ENCODE results near the gene EGFL6.
"Not testable (repeated sequence)": the region's sequence is repeated elsewhere in the genome, so short reads cannot be mapped to it uniquely, and the experiment has no call there.

The EGFL6 gene

DNA sequence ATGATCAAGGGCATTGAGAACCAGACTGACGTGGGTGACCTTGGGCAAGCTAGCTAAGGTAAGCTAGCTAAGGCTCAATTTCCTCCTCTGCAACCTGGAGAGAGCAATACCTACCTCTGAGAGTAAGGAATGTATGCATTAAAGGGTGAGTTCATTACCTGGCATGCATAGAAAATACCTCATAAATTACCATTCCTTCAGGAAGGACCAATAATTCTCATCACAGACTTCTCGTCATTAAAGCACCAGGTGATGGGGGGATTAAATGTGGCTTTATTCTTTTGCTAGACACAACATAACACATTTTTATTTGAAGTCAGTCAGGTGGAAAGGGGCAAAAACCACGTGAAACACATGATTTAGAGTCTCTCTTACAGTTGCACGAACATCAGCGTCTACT is 21.5 kb downstream of the EGFL6 start:
- no peak for DNase-seq (ENCODE audit: low spot score)

DNA sequence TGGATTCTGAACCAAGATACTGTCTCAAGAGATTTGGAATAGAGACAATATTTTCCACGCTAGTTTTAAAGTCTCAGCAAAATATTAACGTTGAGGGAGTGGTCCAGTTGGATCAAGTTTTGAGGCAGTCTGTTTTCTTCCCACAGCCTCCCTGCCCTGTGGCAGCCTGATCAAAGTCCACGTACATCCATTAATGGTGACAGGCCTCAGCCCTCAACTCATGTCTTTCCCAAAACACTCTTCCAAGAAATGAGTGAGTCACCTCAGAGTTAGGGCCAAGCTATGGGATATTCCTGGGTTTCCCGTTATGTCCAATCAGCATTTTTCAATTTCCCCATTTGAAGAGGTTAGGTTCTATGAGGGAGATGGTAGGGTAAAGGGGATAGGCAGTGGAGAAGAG is 28.5 kb downstream of the EGFL6 start:
- no peak for DNase-seq (ENCODE audit: low spot score)

DNA sequence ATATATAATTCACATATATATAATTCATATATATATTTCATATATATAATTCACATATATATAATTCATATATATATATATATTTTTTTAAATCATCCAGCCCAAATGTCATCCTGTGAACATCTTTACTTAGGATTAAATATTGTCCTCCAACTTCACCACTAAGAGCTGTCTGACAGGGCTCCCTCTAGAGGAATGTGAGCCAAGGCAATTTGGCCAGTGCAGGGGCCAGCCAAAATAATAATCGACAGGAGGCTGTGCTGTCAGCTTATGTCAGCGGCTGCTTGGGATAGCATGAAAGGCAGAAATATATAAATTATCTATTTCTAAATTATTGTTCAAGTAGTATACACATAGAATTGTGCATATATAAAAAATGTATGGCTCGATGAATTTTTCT is 29.5 kb downstream of the EGFL6 start:
- no peak for DNase-seq (ENCODE audit: low spot score)

DNA sequence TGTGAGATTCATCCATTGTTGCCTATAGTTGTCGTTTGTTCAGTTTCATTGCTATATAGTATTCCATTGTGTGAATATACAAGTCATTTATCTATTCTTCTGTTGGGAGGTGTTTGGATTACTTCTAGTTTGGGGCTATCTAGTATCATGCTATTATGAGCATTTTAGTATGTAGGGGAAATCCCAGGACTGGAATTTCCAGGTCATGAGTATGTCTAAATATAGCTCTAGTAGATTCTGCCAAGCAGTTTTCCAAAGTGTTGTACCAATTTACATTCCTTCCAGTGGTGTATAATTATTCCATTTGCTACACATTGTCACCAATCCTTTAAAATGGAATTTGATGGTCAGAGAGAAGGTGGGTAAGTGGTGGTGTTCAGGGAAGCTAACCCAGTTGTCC is 30.1 kb downstream of the EGFL6 start:
- DNase-seq (ENCODE audit: low spot score), result no peak

DNA sequence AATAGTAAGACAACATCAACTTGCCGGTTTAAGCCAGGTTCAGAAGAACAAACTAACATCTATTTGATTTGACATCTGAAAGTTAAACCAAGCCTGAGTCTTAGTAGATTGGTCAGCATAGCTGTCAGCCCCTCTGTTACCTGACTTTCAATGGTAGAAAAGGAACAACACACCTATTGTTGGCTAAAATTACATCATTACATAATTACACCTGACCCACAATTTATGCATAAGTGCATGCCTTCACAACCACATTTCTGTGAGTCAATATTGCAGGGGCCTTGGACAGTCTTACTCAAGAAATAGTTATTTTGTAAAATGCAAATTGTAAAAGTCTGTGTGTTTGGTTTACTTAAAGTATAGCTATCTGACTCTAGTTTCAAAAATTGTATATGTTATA is 36.2 kb downstream of the EGFL6 start:
- no peak for DNase-seq (ENCODE audit: low spot score)

DNA sequence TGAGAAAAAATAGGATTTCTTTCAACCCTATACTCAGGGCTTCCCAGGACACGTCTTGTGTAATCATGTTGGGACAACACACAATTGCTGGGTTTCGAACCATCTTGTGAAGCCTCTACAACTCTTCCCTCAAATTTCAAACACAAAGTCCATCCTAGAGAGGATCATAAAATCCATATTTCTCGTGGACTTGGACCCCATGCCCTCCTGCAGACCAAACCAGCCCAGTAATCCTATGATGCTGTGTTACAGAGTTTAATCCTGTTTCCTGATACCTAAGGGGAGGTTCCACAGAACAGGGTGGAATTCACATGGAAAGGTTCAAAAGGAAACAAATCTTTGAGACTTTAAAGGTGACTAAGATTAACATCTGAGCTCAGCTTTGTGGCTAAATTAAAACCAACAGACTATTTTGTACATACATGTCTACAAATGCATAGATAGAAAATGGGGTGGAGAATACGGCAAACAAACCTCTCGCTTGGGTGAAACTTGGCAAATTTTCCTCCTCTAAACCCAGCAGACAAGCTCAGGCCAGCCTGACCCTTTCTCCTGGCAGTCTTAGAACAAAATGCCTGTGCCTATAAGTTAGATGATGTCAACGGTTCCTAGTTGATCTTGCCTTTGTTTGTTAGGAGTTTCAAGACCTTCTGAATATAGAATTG is 38.1 kb downstream of the EGFL6 start:
- DNase-seq (ENCODE audit: low spot score), result no peak

DNA sequence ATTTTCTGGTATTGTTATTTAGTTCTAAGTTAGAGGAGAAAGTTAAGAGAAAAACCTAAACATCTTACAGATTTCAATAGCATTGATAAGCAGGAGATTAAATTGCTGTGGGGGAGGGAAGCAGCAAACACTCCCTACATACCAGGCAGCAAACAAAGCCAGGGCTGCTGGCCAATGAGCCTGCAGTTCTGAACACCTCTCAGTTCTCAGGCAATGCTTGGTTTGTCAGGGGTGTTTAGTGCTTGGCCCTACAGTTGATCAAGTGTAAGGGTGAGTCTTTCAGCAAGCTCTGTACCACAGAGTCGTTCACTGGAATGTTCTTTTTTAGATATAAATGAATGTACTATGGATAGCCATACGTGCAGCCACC is 38.6 kb downstream of the EGFL6 start:
- DNase-seq (ENCODE audit: low spot score), result no peak

DNA sequence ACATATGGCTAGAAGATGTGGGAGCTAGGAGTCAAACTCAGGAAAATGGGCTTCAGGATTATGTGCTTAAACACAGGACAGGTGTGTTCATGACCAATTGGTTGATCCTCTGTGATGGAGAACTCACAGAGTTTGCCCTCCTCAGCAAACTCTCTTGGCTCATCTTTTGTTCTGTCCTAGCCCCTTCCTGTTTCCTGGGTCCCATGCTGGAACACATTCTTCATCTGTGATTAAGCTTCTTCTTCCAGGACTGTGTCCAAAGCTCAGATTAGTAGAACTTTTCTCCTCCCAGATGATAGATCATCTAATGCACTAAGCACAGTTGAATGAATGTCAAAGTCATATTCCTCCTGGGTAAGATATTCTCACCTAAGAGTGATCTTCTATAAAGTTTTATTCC is 44.8 kb downstream of the EGFL6 start:
- no peak for DNase-seq (ENCODE audit: low spot score)

DNA sequence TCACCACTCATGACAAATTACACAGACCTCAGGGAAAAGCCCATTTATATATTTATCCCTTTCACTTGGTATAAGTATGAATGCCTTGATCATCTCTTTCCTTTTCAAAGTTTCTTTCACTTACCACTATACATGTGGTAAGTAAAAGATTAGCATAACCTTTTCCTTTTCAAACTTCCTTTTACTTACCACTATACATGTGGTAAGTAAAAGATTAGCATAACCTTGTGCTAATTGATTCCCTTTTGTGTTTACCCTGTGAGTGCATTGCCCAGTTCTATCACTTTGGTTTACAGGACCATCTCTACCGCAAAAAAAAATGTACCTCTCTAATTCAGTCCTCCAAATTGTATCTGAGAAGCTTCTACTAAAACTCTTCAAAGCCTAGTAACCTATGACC is 50.8 kb downstream of the EGFL6 start:
- DNase-seq (ENCODE audit: low spot score), result no peak

DNA sequence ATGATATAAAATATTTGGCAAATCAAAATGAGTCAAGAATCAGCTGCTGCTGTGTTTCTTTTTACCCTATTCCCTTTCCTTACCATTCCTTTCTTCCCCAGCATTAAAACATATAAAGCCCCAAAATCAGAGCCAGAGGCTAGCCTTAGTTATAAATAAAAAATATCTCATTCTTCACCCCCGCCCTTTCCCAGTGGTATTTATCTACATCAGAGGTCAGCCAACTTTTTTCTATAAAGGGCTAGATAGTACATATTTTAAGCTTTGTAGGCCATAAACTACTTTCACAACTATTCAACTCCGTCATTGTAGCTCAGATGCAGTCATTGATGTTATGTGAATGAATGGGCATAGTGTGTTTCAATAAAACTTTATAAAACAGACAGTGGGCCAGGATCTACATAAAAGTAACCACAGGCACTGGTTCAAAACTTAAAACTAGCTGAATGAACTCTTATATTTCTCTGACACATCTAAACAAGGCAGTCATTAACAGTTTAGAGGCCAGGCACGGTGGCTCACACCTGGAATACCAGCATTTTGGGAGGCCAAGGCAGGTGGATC is 53.1 kb downstream of the EGFL6 start:
- DNase-seq (ENCODE audit: low spot score), result no peak

DNA sequence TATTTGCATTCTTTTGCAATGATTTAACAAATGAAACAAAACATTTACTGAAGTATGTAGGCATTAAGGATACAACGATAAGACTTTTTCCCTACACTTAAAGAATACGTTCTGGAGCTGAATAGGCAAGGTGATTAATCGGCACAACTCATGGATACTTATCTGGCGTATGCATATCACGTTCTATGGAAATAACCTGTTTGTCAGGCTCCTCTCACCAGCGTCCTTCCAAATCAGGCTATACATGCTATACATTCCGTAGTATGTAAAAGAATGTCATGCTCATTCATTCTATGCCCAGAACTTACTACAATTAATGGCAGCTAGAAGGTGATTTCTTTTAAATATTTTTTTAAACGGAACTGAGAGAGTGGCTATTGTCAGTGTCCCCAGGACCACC is 57.9 kb downstream of the EGFL6 start:
- DNase-seq (ENCODE audit: low spot score), result no peak

DNA sequence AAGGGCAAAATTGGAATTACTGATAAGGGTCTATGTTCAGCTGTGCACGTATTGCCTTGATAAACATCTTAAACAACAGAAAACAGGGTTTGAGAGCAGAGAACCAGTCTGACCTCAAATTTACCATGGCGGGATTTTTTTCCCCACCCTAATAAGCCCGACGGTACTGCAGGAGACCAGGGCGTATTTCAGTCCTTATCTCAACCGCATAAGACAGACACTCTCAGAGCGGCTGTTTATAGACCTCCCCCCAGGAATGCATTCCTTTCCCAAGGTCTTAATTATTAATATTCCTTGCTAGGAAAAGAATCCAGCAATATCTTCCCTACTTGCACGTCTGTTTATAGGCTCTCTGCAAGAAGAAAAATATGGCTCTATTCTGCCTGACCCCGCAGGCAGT is 67.8 kb downstream of the EGFL6 start:
- DNase-seq (ENCODE audit: low spot score), result not testable (repeated sequence)

DNA sequence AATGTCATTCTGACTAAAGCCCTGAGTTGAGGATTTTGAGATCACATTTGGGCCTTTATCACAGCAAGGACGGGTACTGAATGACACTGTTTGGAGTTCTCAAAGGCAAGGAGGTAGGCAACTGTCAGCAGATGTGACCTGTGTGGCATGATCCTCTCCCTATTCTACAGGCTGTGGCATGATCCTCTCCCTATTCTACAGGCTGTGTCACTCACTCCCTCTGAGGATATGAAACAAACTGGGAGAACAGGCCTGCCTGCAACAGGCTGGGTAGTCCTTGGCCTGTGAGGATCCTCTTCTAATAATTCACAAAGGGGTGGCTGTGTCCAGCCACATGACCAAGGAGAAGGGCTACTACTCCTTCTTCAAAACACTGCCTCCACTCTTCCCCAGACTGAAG is 68.6 kb downstream of the EGFL6 start:
- no peak for DNase-seq (ENCODE audit: low spot score)

DNA sequence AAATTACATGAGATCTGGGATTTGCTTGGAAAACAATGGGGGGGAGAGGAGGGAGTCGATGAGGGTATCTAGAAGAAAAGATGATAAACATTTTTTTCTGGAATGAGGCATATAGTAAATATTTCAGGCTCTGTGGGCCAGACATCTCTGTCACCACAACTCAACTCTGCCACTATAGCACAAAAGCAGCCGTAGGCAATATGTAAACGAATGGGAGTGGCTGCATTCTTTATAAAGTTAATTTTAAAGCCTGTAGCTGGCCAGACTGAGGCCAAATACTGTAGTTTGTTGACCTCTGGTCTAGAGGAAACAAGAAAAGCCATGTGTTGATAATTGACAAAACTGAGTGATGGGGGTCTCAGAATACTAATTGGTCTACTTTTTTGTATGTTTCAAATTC is 69.4 kb downstream of the EGFL6 start:
- DNase-seq (ENCODE audit: low spot score), result no peak

DNA sequence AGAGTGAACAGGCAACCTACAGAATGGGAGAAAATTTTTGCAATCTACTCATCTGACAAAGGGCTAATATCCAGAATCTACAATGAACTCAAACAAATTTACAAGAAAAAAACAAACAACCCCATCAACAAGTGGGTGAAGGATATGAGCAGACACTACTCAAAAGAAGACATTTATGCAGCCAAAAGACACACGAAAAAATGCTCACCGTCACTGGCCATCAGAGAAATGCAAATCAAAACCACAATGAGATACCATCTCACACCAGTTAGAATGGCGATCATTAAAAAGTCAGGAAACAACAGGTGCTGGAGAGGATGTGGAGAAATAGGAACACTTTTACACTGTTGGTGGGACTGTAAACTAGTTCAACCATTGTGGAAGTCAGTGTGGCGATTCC is 72.3 kb downstream of the EGFL6 start:
- not testable (repeated sequence) for DNase-seq (ENCODE audit: low spot score)

DNA sequence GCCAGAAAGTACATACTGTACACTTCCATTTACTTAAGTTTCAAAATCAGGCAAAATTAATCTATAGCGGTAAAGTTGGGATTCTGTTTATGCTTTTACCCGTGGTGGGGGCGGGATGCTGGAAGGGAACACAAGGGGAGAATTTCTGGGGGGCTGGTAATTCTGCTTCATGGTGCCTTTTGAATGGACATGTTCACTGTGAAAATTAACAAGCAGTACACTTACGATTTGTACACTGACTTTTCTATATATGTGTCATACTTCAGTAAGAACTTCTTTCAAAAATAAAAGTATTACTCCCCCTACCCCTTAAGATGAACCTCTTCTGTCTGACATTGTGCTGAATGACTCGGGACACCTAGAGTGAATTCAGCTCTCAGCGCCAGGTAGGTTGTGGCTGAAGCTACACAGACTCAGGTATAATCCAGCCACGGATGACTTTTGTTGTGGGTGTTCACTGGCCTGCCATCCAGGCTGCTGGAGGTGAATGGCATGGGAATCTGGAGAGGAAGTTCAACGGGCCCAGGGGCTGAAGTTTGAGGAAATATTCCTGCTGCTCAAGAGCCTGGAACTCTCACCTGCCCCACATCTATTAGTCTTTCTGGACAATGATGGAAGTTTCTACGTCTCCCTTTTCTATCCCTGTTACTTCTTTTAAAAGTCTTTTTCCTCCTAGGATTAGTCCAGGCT is 76.2 kb downstream of the EGFL6 start:
- no peak for DNase-seq (ENCODE audit: low spot score)

DNA sequence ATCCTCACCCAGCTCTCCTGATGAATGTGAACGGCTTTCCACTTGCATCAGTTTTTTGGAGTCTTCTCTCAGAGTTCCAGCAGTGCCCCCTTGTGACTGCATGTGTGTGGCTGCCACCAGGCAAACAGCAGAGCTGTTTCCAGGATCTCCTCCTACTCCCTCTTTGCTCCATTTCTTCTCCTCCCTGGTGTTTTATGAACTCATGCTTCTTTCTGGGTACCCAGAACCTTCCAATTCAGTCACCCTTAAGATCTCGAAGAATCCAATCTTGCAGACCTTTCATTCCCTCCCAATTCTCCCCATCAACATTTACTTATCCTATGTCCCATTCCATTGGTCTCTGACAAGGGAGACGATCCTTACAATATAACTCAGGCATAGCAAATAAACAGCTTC is 76.8 kb downstream of the EGFL6 start:
- DNase-seq (ENCODE audit: low spot score), result peak; percentile 15

DNA sequence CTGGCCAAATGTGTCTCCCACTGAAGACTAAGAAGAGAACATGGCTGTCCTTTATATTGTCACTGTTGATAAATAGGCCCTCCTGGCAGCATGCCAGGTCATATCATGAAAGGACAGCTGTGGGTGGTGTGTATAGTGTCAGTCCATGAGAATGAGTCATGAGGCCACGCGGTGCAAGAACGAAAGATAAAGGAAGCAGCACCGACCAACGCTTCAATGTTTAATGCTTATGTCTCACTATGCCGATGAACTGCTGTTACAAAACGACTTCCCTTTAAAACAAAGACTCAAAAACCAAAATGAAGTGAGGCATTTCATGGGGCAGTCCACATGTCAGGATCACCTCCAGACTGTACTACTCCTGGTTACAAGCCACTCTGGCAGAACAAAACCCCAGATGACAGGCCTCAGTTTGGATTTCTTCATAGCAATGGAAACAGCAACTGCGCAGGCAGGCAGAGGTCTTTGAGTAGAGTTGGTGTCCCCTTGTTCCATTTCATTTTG is 78.4 kb downstream of the EGFL6 start:
- peak; percentile 5 for DNase-seq (ENCODE audit: low spot score)

DNA sequence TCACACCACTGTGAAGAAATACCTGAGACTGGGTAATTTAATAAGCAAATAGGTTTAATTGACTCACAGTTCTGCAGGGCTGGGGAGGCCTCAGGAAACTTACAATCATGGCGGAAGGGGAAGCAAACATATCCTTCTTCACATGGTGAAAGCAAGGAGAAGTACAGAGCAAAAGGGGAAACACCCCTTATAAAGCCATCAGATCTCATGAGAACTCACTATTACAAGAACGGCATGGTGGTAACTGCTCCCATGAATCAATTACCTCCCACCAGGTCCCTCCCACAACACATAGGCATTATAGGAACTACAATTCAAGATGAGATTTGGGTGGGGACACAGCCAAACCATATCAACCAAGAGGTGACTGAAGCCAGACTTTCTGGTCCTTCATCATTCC is 78.9 kb downstream of the EGFL6 start:
- DNase-seq (ENCODE audit: low spot score), result not testable (repeated sequence)

DNA sequence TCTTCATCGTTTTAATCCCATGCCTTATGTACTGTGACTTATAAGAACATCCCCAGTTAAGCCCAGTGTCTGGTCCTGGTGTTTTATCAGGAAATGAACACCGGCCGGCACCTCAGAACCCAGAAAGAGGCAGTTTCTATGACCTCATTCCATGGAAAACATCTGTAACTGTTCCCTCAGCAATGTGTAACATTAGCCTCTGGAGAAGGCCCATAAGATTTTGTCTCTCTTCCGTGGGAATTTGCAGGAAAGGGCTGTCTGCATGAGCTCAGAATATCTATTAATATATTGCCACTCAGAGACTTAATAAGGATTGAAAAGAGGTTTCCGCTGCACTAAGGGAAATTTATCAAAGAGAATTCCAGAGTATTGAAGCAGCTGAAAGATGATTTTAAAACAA is 80.4 kb downstream of the EGFL6 start:
- no peak for DNase-seq (ENCODE audit: low spot score)

DNA sequence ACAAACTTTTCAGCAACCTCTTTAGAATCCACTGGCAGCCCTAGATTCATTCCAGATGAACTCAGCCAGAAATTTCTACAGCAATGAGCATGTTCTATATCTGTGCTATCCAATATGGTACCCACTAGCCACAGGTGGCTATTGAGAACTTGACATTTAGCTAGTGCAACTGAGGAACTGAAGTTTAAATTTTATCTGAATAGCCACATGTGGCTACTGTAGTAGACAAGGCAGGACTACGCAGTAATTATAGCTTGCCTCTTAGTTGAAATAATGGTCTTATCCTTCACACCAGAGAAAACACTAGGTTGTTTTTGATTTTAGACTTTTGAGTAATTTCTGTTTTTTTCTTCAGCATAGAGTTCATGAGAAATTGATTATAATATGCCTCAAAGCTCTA is 80.9 kb downstream of the EGFL6 start:
- DNase-seq (ENCODE audit: low spot score), result no peak

DNA sequence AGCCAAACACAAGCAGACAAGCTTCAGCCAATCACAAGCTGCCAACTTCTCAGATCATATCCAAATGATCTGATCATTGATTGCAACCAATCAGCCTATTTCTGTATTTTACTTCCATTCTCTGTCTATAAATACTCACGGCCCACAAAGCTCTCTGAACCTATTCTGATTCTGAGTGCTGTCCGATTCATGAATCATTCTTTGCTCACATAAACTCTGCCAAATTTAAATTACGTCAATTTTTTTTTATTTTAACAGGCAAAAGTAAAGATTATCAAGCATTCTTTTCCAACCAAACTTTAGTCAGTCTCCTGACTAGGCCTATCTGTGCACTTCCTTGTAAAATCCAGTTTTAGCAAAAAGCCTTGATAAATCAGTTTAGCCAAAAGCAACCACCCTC is 81.7 kb downstream of the EGFL6 start:
- DNase-seq (ENCODE audit: low spot score), result no peak

DNA sequence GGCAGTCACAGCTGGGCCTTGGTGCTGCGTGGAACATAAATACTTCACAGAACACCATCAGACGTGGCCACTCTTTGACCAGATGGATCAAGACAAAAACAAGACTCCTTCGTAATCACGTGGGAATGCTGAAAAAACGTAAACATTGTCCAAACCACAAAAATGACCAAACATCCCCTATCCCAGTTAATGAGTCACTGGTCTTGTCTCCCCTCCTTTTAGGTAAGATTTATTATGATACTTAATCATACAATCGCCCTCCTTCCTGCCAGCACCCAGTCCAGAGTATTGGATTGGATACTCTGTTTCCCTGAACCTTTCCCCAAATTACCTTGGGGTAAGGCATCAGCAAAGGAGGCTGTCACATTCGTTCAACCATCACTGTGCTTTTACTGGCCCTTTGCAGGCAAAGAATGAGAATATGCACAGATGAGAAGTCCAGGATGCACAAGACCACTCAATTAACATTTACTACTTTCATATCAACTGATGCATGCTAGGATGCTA is 82.9 kb downstream of the EGFL6 start:
- DNase-seq (ENCODE audit: low spot score), result no peak

Measured in SK-N-DZ (cell line).